Cardiac muscle cell (in vitro differentiated cells and primary cell): ENCODE data around the gene COL5A1. TPM values are rescaled to one million over a fixed set of nuclear protein-coding genes. Genes with fewer than 3 reads are reported as not detected.
A peak's percentile ranks its signal among the peaks of the same experiment; 100 is the strongest.

ENCODE experiments used
- DNase-seq, 2 donors: peaks; one replicate each; pipeline versions ENCODE4 v3.0.0 to v3.0.0-alpha.2; 2010 to 2017; ENCODE audit warnings: low read depth in 1 of 2, low spot score in 1 of 2
- H3K27ac ChIP-seq: fragments of 200-600 bp; sonication (generic); 2 replicates; pipeline ENCODE4 v1.5.1; 2016
- H3K27me3 ChIP-seq: fragments of 200-600 bp; sonication (generic); 2 replicates; pipeline ENCODE4 v1.6.0; 2016; ENCODE audit warnings: control low read depth
- H3K36me3 ChIP-seq: fragments of 200-600 bp; sonication (generic); 2 replicates; pipeline ENCODE4 v1.5.1; 2016; ENCODE audit warnings: control low read depth
- H3K4me1 ChIP-seq: fragments of 200-600 bp; sonication (generic); 2 replicates; pipeline ENCODE4 v1.8.1; 2017; ENCODE audit warnings: low read depth, mild to moderate bottlenecking, mixed run types
- H3K4me3 ChIP-seq: fragments of 200-600 bp; sonication (generic); 2 replicates; pipeline ENCODE4 v1.5.1; 2016; ENCODE audit warnings: mild to moderate bottlenecking
- H3K9me3 ChIP-seq: fragments of 200-600 bp; sonication (generic); 2 replicates; pipeline ENCODE4 v1.5.1; 2017; ENCODE audit warnings: low read depth, mild to moderate bottlenecking, control low read depth
- CTCF ChIP-seq: IDR thresholded peaks from 2 replicates; pipeline ENCODE4 v1.5.1; 2012; ENCODE audit warnings: low read depth, mild to moderate bottlenecking, low read length
- polyA plus RNA-seq: library from polyadenylated mRNA; unstranded; fragments of >200 nt; fragmentation: Nextera tagmentation; extraction: Ambion mirVana; gene quantifications from 2 replicates; pipeline ENCODE4 v1.2.1, GENCODE V29; 2016
- total RNA-seq: library from RNA; depleted of rRNA; stranded (reverse); fragments of >200 nt; gene quantifications from 2 replicates; pipeline ENCODE4 v1.2.3, GENCODE V29; 2016

Gene COL5A1
- total and polyA plus RNA-seq, 2 experiments from 2014 or later = 34.5 to 129 TPM

DNA sequence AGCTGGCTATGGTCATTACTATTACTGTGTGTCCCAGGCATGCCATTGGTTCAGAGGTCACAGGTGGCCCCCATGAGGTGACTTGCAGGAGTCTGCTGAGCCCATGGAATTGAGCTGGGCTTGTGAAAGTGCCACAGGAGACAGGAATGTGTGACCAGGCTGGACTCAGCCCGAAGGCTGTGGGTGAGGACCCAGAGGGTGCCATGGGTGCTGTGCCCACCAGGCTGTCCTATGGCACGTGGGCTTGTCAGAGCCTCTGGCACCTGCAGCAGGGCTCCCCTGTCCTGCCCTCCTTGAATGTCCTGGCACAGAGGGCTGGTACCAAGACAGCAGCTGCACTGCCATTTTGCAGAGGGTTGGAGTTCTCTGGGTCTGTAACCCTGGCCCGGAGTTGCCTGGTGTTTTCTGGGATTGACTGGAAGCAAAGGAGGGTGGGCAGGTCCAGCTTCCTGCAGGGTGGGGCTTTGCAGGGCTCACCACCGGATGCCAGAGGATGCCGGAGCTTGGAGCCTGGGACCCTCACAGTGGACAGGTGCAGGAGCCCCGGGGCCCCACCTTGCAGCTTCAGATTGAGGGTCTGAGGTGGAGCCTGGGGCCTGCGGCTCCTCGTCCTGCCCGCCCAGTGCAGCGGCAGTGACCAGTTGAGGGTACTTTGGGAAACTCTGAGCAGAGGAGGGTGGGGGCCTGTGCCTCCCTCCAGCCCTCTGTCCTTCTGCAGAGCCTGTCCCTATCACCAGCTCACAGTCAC is 14.2 kb downstream of the COL5A1 start:
- Histone ChIP-seq H3K9me3 (no peaks in the 10 kb centered on the region), H3K27me3 (no peaks in the 10 kb centered on the region), H3K27ac (peak overlapping the region; percentile 18), H3K4me3 (no peak overlapping the region), H3K36me3 (no peaks in the 10 kb centered on the region), H3K4me1 (peaks cover 26% of the 10 kb centered on the region)
- no peak for DNase-seq
- no peak for TF ChIP-seq CTCF

GRCh38 chr9:134656334-134657006 is 14.9 kb downstream of the COL5A1 start:
- Histone ChIP-seq H3K9me3 (no peaks in the 10 kb centered on the region), H3K4me3 (no peak overlapping the region), H3K4me1 (peaks cover 30% of the 10 kb centered on the region), H3K27ac (peak overlapping the region; percentile 18), H3K36me3 (no peaks in the 10 kb centered on the region), H3K27me3 (no peaks in the 10 kb centered on the region)
- no peak for DNase-seq
- no peak for TF ChIP-seq CTCF

DNA sequence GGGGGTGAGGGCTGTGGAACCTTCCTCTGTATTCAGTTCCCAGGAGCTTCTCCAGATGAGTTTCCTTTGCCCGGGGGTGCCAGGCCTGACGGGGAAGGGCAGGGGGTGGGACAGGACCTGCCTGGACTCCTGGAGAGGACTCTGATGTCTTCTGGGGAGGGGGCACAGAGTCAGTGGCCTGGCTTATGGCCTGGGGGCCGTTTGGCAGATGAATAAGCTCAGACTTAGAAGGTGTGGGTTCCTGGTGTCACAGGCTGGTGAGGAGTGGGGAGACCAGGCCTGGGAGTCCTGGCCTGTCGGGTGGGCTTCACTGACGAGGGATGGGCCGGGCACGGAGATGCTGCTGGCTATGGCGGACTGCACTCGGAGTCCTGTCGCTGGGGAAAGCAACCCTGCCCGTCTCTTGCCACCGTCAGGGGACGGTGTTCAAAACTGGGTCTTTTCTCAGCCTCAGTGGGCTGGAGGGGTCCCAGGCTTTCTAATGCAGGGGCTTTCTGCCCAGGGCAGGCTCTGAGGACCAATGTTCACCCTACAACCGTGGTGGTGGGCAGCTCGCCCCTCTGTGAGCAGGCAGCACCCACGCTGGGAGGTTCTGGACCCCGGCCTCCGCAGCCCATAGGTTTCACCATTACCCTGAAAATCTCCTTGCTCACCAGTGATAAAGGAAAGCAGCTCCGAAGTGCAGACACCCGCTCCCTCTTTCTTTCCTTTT is 16.2 kb downstream of the COL5A1 start:
- no peaks in the 10 kb centered on the region for H3K36me3 ChIP-seq
- peak overlapping the region; percentile 99 for H3K27ac ChIP-seq
- H3K9me3 ChIP-seq = no peaks in the 10 kb centered on the region
- no peaks in the 10 kb centered on the region for H3K27me3 ChIP-seq
- no peak overlapping the region for H3K4me3 ChIP-seq
- DNase-seq = no peak
- no peak for TF ChIP-seq CTCF
- H3K4me1 ChIP-seq = peaks cover 40% of the 10 kb centered on the region

DNA sequence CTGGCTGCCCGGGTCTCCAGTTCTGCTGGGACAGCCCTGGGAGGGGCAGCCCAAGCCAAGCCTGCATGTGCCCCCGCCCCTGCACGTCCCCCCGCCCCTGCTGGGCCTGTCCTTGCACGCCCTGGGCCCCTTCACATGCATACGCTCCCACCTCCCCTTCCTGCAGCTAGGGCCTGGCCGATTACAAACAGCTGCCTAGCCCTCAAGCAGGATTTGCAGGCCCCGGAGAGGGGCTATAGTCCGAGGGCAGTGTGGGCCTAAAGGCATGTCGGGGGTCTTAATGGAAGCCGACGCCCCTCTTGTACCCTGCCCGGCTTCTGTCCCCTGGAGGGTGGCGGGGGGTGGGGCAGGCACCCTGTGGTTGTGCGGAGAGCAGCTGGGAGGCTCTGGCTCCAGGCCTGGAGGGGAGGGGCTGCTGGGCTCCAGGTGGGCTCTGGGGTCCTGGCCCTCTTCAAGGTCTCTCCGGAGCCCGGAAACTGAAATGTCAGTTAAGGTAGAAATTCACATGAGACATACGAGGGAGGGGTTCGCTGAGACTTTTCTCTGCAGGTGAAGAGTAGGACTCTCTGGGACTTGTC is 16.9 kb downstream of the COL5A1 start:
- H3K4me3 ChIP-seq = no peak overlapping the region
- H3K27me3 ChIP-seq = no peaks in the 10 kb centered on the region
- H3K9me3 ChIP-seq = no peaks in the 10 kb centered on the region
- no peak for DNase-seq
- H3K4me1 ChIP-seq = peaks cover 47% of the 10 kb centered on the region
- peak overlapping the region; percentile 99 for H3K27ac ChIP-seq
- no peaks in the 10 kb centered on the region for H3K36me3 ChIP-seq
- TF ChIP-seq CTCF = no peak

GRCh38 chr9:134659688-134660131 is 18.1 kb downstream of the COL5A1 start:
- H3K9me3 ChIP-seq = no peaks in the 10 kb centered on the region
- peak overlapping the region; percentile 99 for H3K27ac ChIP-seq
- TF ChIP-seq CTCF = no peak
- H3K36me3 ChIP-seq = no peaks in the 10 kb centered on the region
- H3K27me3 ChIP-seq = no peaks in the 10 kb centered on the region
- peaks cover 56% of the 10 kb centered on the region for H3K4me1 ChIP-seq
- no peak for DNase-seq
- no peak overlapping the region for H3K4me3 ChIP-seq
